K562 (cell line): ENCODE results near the gene MAU2. TPM values are rescaled to one million over a fixed set of nuclear protein-coding genes. Genes with fewer than 3 reads are reported as not detected.

ENCODE experiments used
- ATAC-seq: fragments of 200-7000 bp; cut with Tn5 transposase; 3 replicates; pipeline ENCODE4 v1.9.1; 2020; ENCODE audit warnings: moderate library complexity
- BruUV-seq: library from RNA; stranded (reverse); fragments of 400-500 nt; replicated peaks from 2 replicates; lab custom pipeline; 2021; lab: Mats Ljungman, UMichigan
- CTCF ChIA-PET: fragments of 300-600 bp; formaldehyde crosslinking; extraction: SDS; loops from one replicate; lab custom pipeline; 2021; ENCODE audit warnings: low intra/inter-chr PET ratio; lab: Yijun Ruan, JAX
- POLR2A ChIA-PET: fragments of 300-600, 350-650 bp; sonication (Branson Sonifier 250); formaldehyde crosslinking; extraction: SDS; loops from one replicate; lab custom pipeline; 2021; ENCODE audit warnings: antibody characterized with exemption, inconsistent platforms; lab: Yijun Ruan, JAX
- DNase-seq, 4 experiments: peaks; one replicate each; pipeline versions ENCODE4 v3.0.0 to v3.0.0-alpha.2; 2011 to 2018; ENCODE audit warnings: low spot score in 3 of 4, mixed read lengths in 3 of 4; ENCODE audit errors: extremely low read depth in 1 of 4
- FAIRE-seq: peaks from 2 replicates; lab custom pipeline; 2011; peaks lifted over from hg19 to GRCh38; lab: Jason Lieb, UNC
- H2AFZ ChIP-seq: 2 replicates; pipeline ENCODE4 v1.6.0; 2011; ENCODE audit warnings: low read depth, low read length, control low read depth, inconsistent platforms
- H3K27ac ChIP-seq: fragments of 200-600 bp; 3 replicates; pipeline ENCODE4 v1.8.0; 2011; ENCODE audit warnings: low read depth, mild to moderate bottlenecking, control low read depth, inconsistent platforms, low read length, moderate library complexity, mixed read lengths; ENCODE audit errors: extremely low read depth
- H3K27me3 ChIP-seq, 2 experiments: fragments of 300-600 bp in 1 of 2; 2 replicates in 1 of 2; 3 replicates in 1 of 2; pipeline versions ENCODE4 v1.6.0 to v1.8.0; 2011; ENCODE audit warnings: inconsistent platforms in 2 of 2, low read length in 2 of 2, mild to moderate bottlenecking in 1 of 2, mixed read lengths in 1 of 2, moderate library complexity in 1 of 2; ENCODE audit not compliant: control insufficient read depth in 2 of 2, insufficient read depth in 2 of 2
- H3K36me3 ChIP-seq: fragments of 300-600 bp; 3 replicates; pipeline ENCODE4 v1.8.0; 2011; ENCODE audit warnings: mild to moderate bottlenecking, low read length, inconsistent platforms; ENCODE audit not compliant: control insufficient read depth, insufficient read depth
- H3K4me1 ChIP-seq, 2 experiments: fragments of 200-600 bp in 1 of 2; replicated peaks in 1 of 2; 2 replicates in 1 of 2; 3 replicates in 1 of 2; pipeline versions ENCODE4 v1.5.1 to v1.8.0; 2011; ENCODE audit warnings: inconsistent platforms in 2 of 2, low read length in 2 of 2, mild to moderate bottlenecking in 1 of 2, mixed read lengths in 1 of 2, moderate library complexity in 1 of 2; ENCODE audit not compliant: control insufficient read depth in 2 of 2, insufficient read depth in 2 of 2
- H3K4me2 ChIP-seq: 2 replicates; pipeline ENCODE4 v1.6.1; 2011; ENCODE audit warnings: low read length, control low read depth, inconsistent platforms, mixed read lengths; ENCODE audit not compliant: insufficient read depth
- H3K4me3 ChIP-seq: fragments of 200-600 bp; sonication (generic), shearing (Covaris generic); 2 replicates; pipeline ENCODE4 v1.5.1; 2016; ENCODE audit warnings: control low read depth, inconsistent platforms
- H3K79me2 ChIP-seq: fragments of 200-600 bp; 3 replicates; pipeline ENCODE4 v1.8.0; 2011; ENCODE audit warnings: low read length, inconsistent platforms; ENCODE audit not compliant: control insufficient read depth, insufficient read depth
- H3K9ac ChIP-seq, 2 experiments: 2 replicates each; pipeline versions ENCODE4 v1.6.0 to v1.6.1; 2011; ENCODE audit warnings: low read depth in 2 of 2, low read length in 2 of 2, control low read depth in 1 of 2, inconsistent platforms in 1 of 2, mild to moderate bottlenecking in 1 of 2, mixed read lengths in 1 of 2; ENCODE audit not compliant: insufficient read depth in 1 of 2
- H3K9me1 ChIP-seq: one replicate; pipeline ENCODE4 v1.6.0; 2011; ENCODE audit warnings: inconsistent platforms, mild to moderate bottlenecking, low read length, moderate library complexity; ENCODE audit not compliant: control insufficient read depth, insufficient read depth
- H3K9me3 ChIP-seq: replicated peaks from 2 replicates; pipeline ENCODE4 v1.5.1; 2011; ENCODE audit warnings: low read depth, low read length, inconsistent platforms; ENCODE audit not compliant: control insufficient read depth, insufficient read depth
- H4K20me1 ChIP-seq: replicated peaks from 2 replicates; pipeline ENCODE4 v1.6.1; 2011; ENCODE audit warnings: low read length, inconsistent platforms, mixed read lengths; ENCODE audit not compliant: control insufficient read depth, insufficient read depth
- CC2D1A ChIP-seq: fragments of 450-650 bp; IDR thresholded peaks from 2 replicates; pipeline ENCODE4 v1.6.1; 2017; ENCODE audit warnings: mild to moderate bottlenecking
- E2F4 ChIP-seq: sonication (generic); formaldehyde crosslinking; IDR thresholded peaks from 2 replicates; pipeline ENCODE4 v1.8.0; 2022; ENCODE audit warnings: mild to moderate bottlenecking, low read depth, missing genetic modification reagents
- FOXJ3 ChIP-seq: sonication (generic); formaldehyde crosslinking; IDR thresholded peaks from 2 replicates; pipeline ENCODE4 v1.4.0; 2020; ENCODE audit warnings: mild to moderate bottlenecking, missing genetic modification reagents
- GABPA ChIP-seq: fragments of 200-800 bp; sonication (Bioruptor generic); conservative IDR thresholded peaks from 2 replicates; pipeline ENCODE4 v1.6.1; 2016; ENCODE audit warnings: low read depth, missing genetic modification characterization, missing compliant biosample characterization
- GATA2 ChIP-seq: sonication (generic); formaldehyde crosslinking; IDR thresholded peaks from 2 replicates; pipeline ENCODE4 v1.4.0; 2020; ENCODE audit warnings: mild to moderate bottlenecking, missing genetic modification reagents
- NFATC3 ChIP-seq: fragments of 450-650 bp; IDR thresholded peaks from 2 replicates; pipeline ENCODE4 v1.6.1; 2017; ENCODE audit warnings: mild to moderate bottlenecking
- NUFIP1 ChIP-seq: fragments of 450-650 bp; IDR thresholded peaks from 2 replicates; pipeline ENCODE4 v1.6.1; 2018; ENCODE audit not compliant: partially characterized antibody
- OTX1 ChIP-seq: fragments of 450-650 bp; formaldehyde crosslinking; IDR thresholded peaks from 2 replicates; pipeline ENCODE4 v1.4.0; 2022; ENCODE audit warnings: mild to moderate bottlenecking
- PATZ1 ChIP-seq: fragments of 250-450 bp; sonication (Bioruptor Pico); IDR thresholded peaks from 2 replicates; pipeline ENCODE4 v1.5.0; 2020; ENCODE audit warnings: mild to moderate bottlenecking, borderline replicate concordance
- RCOR1 ChIP-seq, 2 experiments: IDR thresholded peaks; 2 replicates each; pipeline ENCODE4 v1.6.1; 2012; ENCODE audit warnings: low read depth in 2 of 2, low read length in 2 of 2, borderline replicate concordance in 1 of 2, improper control_type of control experiment in 1 of 2
- TAL1 ChIP-seq: fragments of 450-650 bp; IDR thresholded peaks from 2 replicates; pipeline ENCODE4 v1.6.1; 2016; ENCODE audit warnings: mild to moderate bottlenecking
- TCF7 ChIP-seq: sonication (generic); IDR thresholded peaks from 2 replicates; pipeline ENCODE4 v1.6.1; 2016; ENCODE audit warnings: antibody characterized with exemption, borderline replicate concordance
- TFAP4 ChIP-seq: sonication (generic); formaldehyde crosslinking; IDR thresholded peaks from 2 replicates; pipeline ENCODE4 v1.8.0; 2022; ENCODE audit warnings: missing genetic modification reagents, mild to moderate bottlenecking, moderate library complexity, borderline replicate concordance
- USF2 ChIP-seq: sonication (generic); formaldehyde crosslinking; IDR thresholded peaks from 2 replicates; pipeline ENCODE4 v1.5.0; 2020; ENCODE audit warnings: missing genetic modification reagents
- ZBTB2 ChIP-seq: fragments of 450-650 bp; IDR thresholded peaks from 2 replicates; pipeline ENCODE4 v1.6.1; 2016; ENCODE audit warnings: antibody characterized with exemption
- WGBS: fragments of 100-300 bp; shearing (Covaris generic); methylation state at CpG from one replicate; pipeline ENCODE4 v1.1.6; 2016; ENCODE audit warnings: low coverage, mixed read lengths; ENCODE audit not compliant: insufficient coverage; ENCODE audit errors: missing lambda C conversion rate; 5-methylcytosine and 5-hydroxymethylcytosine counted together
- in situ Hi-C: fragments of 300-500 bp; cut with MboI; formaldehyde crosslinking; loops from 4 replicates; pipeline ENCODE4 v1.15.0; 2018; ENCODE audit warnings: inconsistent platforms, mixed read lengths
- intact Hi-C: fragments of 100-400 bp; cut with micrococcal nuclease; formaldehyde crosslinking; loops from 2 replicates; pipeline ENCODE4 v1.14.2; 2022
- polyA plus RNA-seq, 8 experiments: library from polyadenylated mRNA; depleted of rRNA in 4 of 8; stranded (reverse) in 5 of 8; unstranded in 3 of 8; fragments of >200 nt; fragmentation: Nextera tagmentation in 2 of 8; fragmentation: Illumina TruSeq in 1 of 8; extraction: Ambion mirVana in 2 of 8; extraction: Trizol in 1 of 8; gene quantifications; 2 replicates each; pipeline versions ENCODE4 v1.2.1 to v1.2.3, GENCODE V29; 2011 to 2014; ENCODE audit warnings: inconsistent platforms in 1 of 8, missing spikeins in 1 of 8
- total RNA-seq, 7 experiments: library from RNA; depleted of rRNA in 6 of 7; stranded (reverse); fragments of >200 nt in 6 of 7; fragmentation: Illumina TruSeq in 2 of 7; extraction: Trizol in 2 of 7; gene quantifications; 2 replicates each; pipeline versions ENCODE4 v1.2.1 to v1.2.3, GENCODE V29; 2011 to 2021; ENCODE audit warnings: low replicate concordance in 1 of 7

Gene MAU2
- total and polyA plus RNA-seq, 9 of the 15 experiments (the other 6 are each of a cell fraction or from before 2014, with no cell fraction given) = 1.2 to 48.1 (median 19.4) TPM

GRCh38 chr19:19306191-19306590 is 14.4 kb upstream of the MAU2 start:
- POLR2A ChIA-PET = interaction anchor here (1.5 kb wide), 1 partner anchor 11 kb away, joined by 6 read pairs; no protein-coding TSS in a partner anchor
- 0 out of 2 replicates have a peak, but pooled peaks cover 4% of the 10 kb centered on the region for H4K20me1 ChIP-seq
- H3K9ac ChIP-seq = no peak overlapping the region; a peak in 1 of 4 replicates
- peaks cover 0 to 6% of the 10 kb centered on the region in 2 experiments; a peak in 2 of 5 replicates for H3K4me1 ChIP-seq
- CTCF ChIA-PET = interaction anchor here (0.7 kb wide), 1 partner anchor 659 kb away, joined by 3 read pairs; no protein-coding TSS in a partner anchor
- ATAC-seq (no peak), FAIRE-seq (no peak), DNase-seq (no peak)
- H3K9me1 ChIP-seq = no peaks in the 10 kb centered on the region
- in situ Hi-C loops = no loop called here
- H3K36me3 ChIP-seq = peaks cover 90% of the 10 kb centered on the region; the same call in 2 of the 3 replicates
- TF ChIP-seq USF2 (CRISPR knock-in tag) (no peak), ZBTB2 (no peak), CC2D1A (no peak), FOXJ3 (CRISPR knock-in tag) (no peak), PATZ1 (CRISPR knock-in tag) (no peak), NUFIP1 (no peak), OTX1 (CRISPR knock-in tag) (no peak), GABPA (no peak), RCOR1 (IDR thresholded peaks at IDR 0.05; ENCODE audit: borderline replicate concordance in 1 of 2, low read depth in 2 of 2, low read length in 2 of 2) (no peak), E2F4 (CRISPR knock-in tag) (no peak), TCF7 (no peak), NFATC3 (no peak), TFAP4 (CRISPR knock-in tag) (no peak), TAL1 (no peak), GATA2 (CRISPR knock-in tag) (no peak)
- H3K4me2 ChIP-seq = no peak overlapping the region
- 96% methylated on average over 5 of the region's 9 CpGs for WGBS
- H3K27ac ChIP-seq = no peak overlapping the region
- no peak overlapping the region for H2AFZ ChIP-seq
- H3K27me3 ChIP-seq = no peaks in the 10 kb centered on the region
- H3K79me2 ChIP-seq = no peaks in the 10 kb centered on the region
- intact Hi-C loops = no loop called here
- no TSS peak for BruUV-seq
- no peaks in the 10 kb centered on the region for H3K9me3 ChIP-seq
- no peak overlapping the region for H3K4me3 ChIP-seq
